ENCODE data around the gene EPAS1. TPM values are rescaled to one million over a fixed set of nuclear protein-coding genes. Genes with fewer than 3 reads are reported as not detected.

Gene EPAS1
- total RNA-seq, 1 donor: 132 TPM

- no peak for DNase-seq (ENCODE audit: low read depth)
- TF ChIP-seq CTCF (IDR thresholded peaks at IDR 0.05; ENCODE audit: insufficient read depth, low read depth, low read length): no peak
- H3K4me3 ChIP-seq (ENCODE audit: low read depth, low read length): no peak overlapping the region
These were observed 107.1 kb downstream of the EPAS1 start for GRCh38 chr2:46404181-46404759.

DNA sequence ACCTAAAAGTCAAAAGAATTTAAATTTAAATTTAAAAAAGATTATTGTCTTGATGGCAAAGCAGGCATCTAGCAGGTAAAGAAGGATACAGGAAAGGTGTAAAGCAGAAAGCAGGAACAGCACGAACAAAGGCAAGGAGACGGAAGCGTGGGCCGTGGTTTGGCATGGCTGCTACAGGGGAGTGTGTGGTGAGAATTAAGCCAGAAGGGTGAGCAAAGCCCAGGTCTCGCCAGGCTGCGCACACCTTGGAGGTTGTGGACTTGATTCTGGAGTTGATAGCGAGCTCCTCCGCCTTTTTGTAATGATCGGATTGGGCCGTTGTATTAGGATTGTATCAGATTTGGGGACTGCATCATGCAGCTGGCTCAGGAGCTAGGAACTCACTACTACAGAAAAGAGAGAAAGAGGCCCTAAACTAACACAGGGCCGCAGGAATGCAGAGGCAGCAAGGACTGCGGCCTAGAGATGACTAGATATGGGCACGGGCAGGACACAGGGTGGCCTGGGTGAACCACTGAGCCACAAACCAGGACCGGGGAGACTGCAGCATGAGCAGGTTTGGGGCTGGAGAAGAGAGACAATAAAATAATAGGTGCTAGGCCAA lies 110.7 kb downstream of the EPAS1 start:
- no peak overlapping the region for H3K4me3 ChIP-seq (ENCODE audit: low read depth, low read length)
- no peak for TF ChIP-seq CTCF (IDR thresholded peaks at IDR 0.05; ENCODE audit: insufficient read depth, low read depth, low read length)
- no peak for DNase-seq (ENCODE audit: low read depth)

- no peak overlapping the region for H3K4me3 ChIP-seq (ENCODE audit: low read depth, low read length)
- no peak for TF ChIP-seq CTCF (IDR thresholded peaks at IDR 0.05; ENCODE audit: insufficient read depth, low read depth, low read length)
- DNase-seq (ENCODE audit: low read depth): no peak
These were observed 112.5 kb downstream of the EPAS1 start for GRCh38 chr2:46409756-46410155.

- no peak overlapping the region for H3K4me3 ChIP-seq (ENCODE audit: low read depth, low read length)
- no peak for TF ChIP-seq CTCF (IDR thresholded peaks at IDR 0.05; ENCODE audit: insufficient read depth, low read depth, low read length)
- no peak for DNase-seq (ENCODE audit: low read depth)
These were observed 113.4 kb downstream of the EPAS1 start for GRCh38 chr2:46410273-46411244.

- no peak for DNase-seq (ENCODE audit: low read depth)
- TF ChIP-seq CTCF (IDR thresholded peaks at IDR 0.05; ENCODE audit: insufficient read depth, low read depth, low read length): no peak
These were observed 114.0 kb downstream of the EPAS1 start for GRCh38 chr2:46411245-46411641.

DNA sequence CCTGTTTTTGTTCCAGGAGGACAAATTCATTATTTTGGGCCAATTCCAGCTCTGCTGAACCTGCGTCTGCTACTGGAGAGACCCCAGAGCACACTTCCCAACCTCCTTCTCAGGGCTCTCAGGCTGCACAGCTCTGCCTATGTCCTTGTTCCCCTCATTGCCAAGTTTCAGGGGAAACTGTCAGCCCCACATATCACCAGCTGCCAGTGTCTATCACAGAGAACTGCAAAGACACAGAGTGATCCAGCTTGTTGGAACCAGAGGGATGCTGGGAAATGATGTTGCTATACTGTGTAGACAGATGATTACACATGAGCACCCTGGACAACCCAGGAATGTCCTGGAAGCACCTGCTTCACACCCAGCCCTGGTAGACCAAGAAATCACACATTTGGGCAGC lies 114.8 kb downstream of the EPAS1 start:
- TF ChIP-seq CTCF (IDR thresholded peaks at IDR 0.05; ENCODE audit: insufficient read depth, low read depth, low read length): no peak
- DNase-seq (ENCODE audit: low read depth): no peak
- H3K4me3 ChIP-seq (ENCODE audit: low read depth, low read length): no peak overlapping the region

More at GRCh38 chr2:46411245-46411641, 114.0 kb downstream of the EPAS1 start:
- H3K4me3 ChIP-seq (ENCODE audit: low read depth, low read length): no peak overlapping the region

Data from fibroblast of villous mesenchyme (primary cell).